Measurements from ENCODE around the gene GPC1. TPM values are rescaled to one million over a fixed set of nuclear protein-coding genes. Genes with fewer than 3 reads are reported as not detected.
A peak's percentile ranks its signal among the peaks of the same experiment; 100 is the strongest.
"Not testable (repeated sequence)": the region's sequence is repeated elsewhere in the genome, so short reads cannot be mapped to it uniquely, and the experiment has no call there.

Gene GPC1
- total RNA-seq, result 10 to 100 TPM; 20.7 to 44.5 (median 27.8) TPM
- long read RNA-seq, partial matches to known transcripts, result 2 of 4 reads
- long read RNA-seq, other reads (novel, unspliced or antisense), result 2 of 4 reads

GRCh38 chr2:240435457-240435947, at the start of gene GPC1:
Gene GPC1 (plus strand): TSS chr2:240435663. CDS start chr2:240435919, 256 bp downstream.
- Histone ChIP-seq H3K27ac (peak within 1 kb of the TSS; percentile 36 to 68 (median 51)), H3K4me1 (peaks cover 0 to 12% (median 2%) of the 10 kb centered on the region in 4 donors), H3K36me3 (no peaks in the 10 kb centered on the region), H3K4me3 (peak within 1 kb of the TSS; percentile 66 to 74 (median 71)), H3K27me3 (no peaks in the 10 kb centered on the region), H3K9me3 (no peaks in the 10 kb centered on the region)
- WGBS (ENCODE audit: insufficient coverage, low coverage, low lambda C conversion rate, missing lambda C conversion rate), result no CpG with 5 or more reads among the region's 77 CpGs
- peak; percentile 77 to 87 (median 84) for DNase-seq
- peak; percentile 68 to 81 (median 74) for ATAC-seq
- intact Hi-C loops (cut with DNase I), result no loop called here
- TF ChIP-seq CTCF (IDR thresholded peaks at IDR 0.05) (no peak), POLR2A (IDR thresholded peaks at IDR 0.05) (peak; percentile 81)

- DNase-seq (peak in 1 of 3 donors; percentile 37), ATAC-seq (no peak)
- no peaks in the 10 kb centered on the region for H3K9me3 ChIP-seq
- no peaks in the 10 kb centered on the region for H3K36me3 ChIP-seq
- TF ChIP-seq POLR2A (IDR thresholded peaks at IDR 0.05) (no peak), CTCF (IDR thresholded peaks at IDR 0.05) (no peak)
- 81% methylated on average over 6 of the region's 12 CpGs for WGBS (ENCODE audit: insufficient coverage, low coverage, low lambda C conversion rate, missing lambda C conversion rate)
- no peak overlapping the region for H3K27ac ChIP-seq
- H3K4me1 ChIP-seq, result no peaks in the 10 kb centered on the region
- intact Hi-C loops (cut with DNase I), result no loop called here
- no peak overlapping the region for H3K4me3 ChIP-seq
- H3K27me3 ChIP-seq, result no peaks in the 10 kb centered on the region
These were observed 49.1 kb upstream of the GPC1 start for GRCh38 chr2:240386326-240386725.

- H3K27ac ChIP-seq; DNase-seq; H3K36me3 ChIP-seq; ATAC-seq; intact Hi-C loops (cut with DNase I); H3K9me3 ChIP-seq; H3K27me3 ChIP-seq; H3K4me3 ChIP-seq; H3K4me1 ChIP-seq: not testable (repeated sequence)
- 83% methylated on average over 3 of the region's 4 CpGs for WGBS (ENCODE audit: insufficient coverage, low coverage, low lambda C conversion rate, missing lambda C conversion rate)
These were observed 48.7 kb upstream of the GPC1 start for GRCh38 chr2:240386743-240387142.

- no peaks in the 10 kb centered on the region for H3K36me3 ChIP-seq
- DNase-seq (peak in 1 of 3 donors; percentile 29), ATAC-seq (no peak)
- H3K9me3 ChIP-seq, result no peaks in the 10 kb centered on the region
- no peak overlapping the region for H3K27ac ChIP-seq
- H3K27me3 ChIP-seq, result no peaks in the 10 kb centered on the region
- H3K4me1 ChIP-seq, result no peaks in the 10 kb centered on the region
- H3K4me3 ChIP-seq, result no peak overlapping the region
- TF ChIP-seq POLR2A (IDR thresholded peaks at IDR 0.05) (no peak), CTCF (IDR thresholded peaks at IDR 0.05) (no peak)
- intact Hi-C loops (cut with DNase I), result no loop called here
- WGBS (ENCODE audit: insufficient coverage, low coverage, low lambda C conversion rate, missing lambda C conversion rate), result 70% methylated on average over 9 of the region's 9 CpGs
These were observed 48.2 kb upstream of the GPC1 start for GRCh38 chr2:240387325-240387668.

- 85% methylated on average over 5 of the region's 16 CpGs for WGBS (ENCODE audit: insufficient coverage, low coverage, low lambda C conversion rate, missing lambda C conversion rate)
- H3K4me1 ChIP-seq, result no peaks in the 10 kb centered on the region
- ATAC-seq (peak in 1 of 4 donors; percentile 36), DNase-seq (peak in 1 of 3 donors; percentile 46)
- TF ChIP-seq CTCF (IDR thresholded peaks at IDR 0.05), result no peak
- TF ChIP-seq POLR2A (IDR thresholded peaks at IDR 0.05), result no peak
- no peaks in the 10 kb centered on the region for H3K9me3 ChIP-seq
- H3K4me3 ChIP-seq, result no peak overlapping the region
- intact Hi-C loops (cut with DNase I), result no loop called here
- no peaks in the 10 kb centered on the region for H3K36me3 ChIP-seq
- no peaks in the 10 kb centered on the region for H3K27me3 ChIP-seq
- H3K27ac ChIP-seq, result no peak overlapping the region
These were observed 47.6 kb upstream of the GPC1 start for GRCh38 chr2:240387669-240388358.

Data from right lobe of liver (tissue), 6 donors.